ENCODE data around the gene FRMD7.
"Not testable (repeated sequence)": the region's sequence is repeated elsewhere in the genome, so short reads cannot be mapped to it uniquely, and the experiment has no call there.

FRMD7 gene

GRCh38 chrX:132094164-132094563, 33.7 kb downstream of the FRMD7 start:
- DNase-seq (ENCODE audit: low read depth in 1 of 2, low spot score in 1 of 2) = no peak

GRCh38 chrX:132093239-132093860, 34.5 kb downstream of the FRMD7 start:
- DNase-seq (ENCODE audit: low read depth in 1 of 2, low spot score in 1 of 2) = no peak

GRCh38 chrX:132092439-132093065, 35.3 kb downstream of the FRMD7 start:
- DNase-seq (ENCODE audit: low read depth in 1 of 2, low spot score in 1 of 2) = peak; percentile 5 to 16

- no peak for DNase-seq (ENCODE audit: low read depth in 1 of 2, low spot score in 1 of 2)
Measured at GRCh38 chrX:132090403-132091159, 37.2 kb downstream of the FRMD7 start.

- DNase-seq (ENCODE audit: low read depth in 1 of 2, low spot score in 1 of 2) = no peak
Measured at GRCh38 chrX:132088864-132089263, 39.0 kb downstream of the FRMD7 start.

GRCh38 chrX:132086672-132087071, 41.1 kb downstream of the FRMD7 start:
- DNase-seq (ENCODE audit: low read depth in 1 of 2, low spot score in 1 of 2) = no peak

- DNase-seq (ENCODE audit: low read depth in 1 of 2, low spot score in 1 of 2) = no peak
Measured at GRCh38 chrX:132085786-132086185, 42.0 kb downstream of the FRMD7 start.

GRCh38 chrX:132077912-132078311, 49.9 kb downstream of the FRMD7 start:
- no peak for DNase-seq (ENCODE audit: low read depth in 1 of 2, low spot score in 1 of 2)

- no peak for DNase-seq (ENCODE audit: low read depth in 1 of 2, low spot score in 1 of 2)
Measured at GRCh38 chrX:132077414-132077813, 50.4 kb downstream of the FRMD7 start.

GRCh38 chrX:132071254-132071653, 56.6 kb downstream of the FRMD7 start:
- DNase-seq (ENCODE audit: low read depth in 1 of 2, low spot score in 1 of 2) = no peak

- no peak for DNase-seq (ENCODE audit: low read depth in 1 of 2, low spot score in 1 of 2)
Measured at GRCh38 chrX:132068405-132068804, 59.4 kb downstream of the FRMD7 start.

GRCh38 chrX:132063862-132064261, 64.0 kb downstream of the FRMD7 start:
- no peak for DNase-seq (ENCODE audit: low read depth in 1 of 2, low spot score in 1 of 2)

- DNase-seq (ENCODE audit: low read depth in 1 of 2, low spot score in 1 of 2) = no peak
Measured at GRCh38 chrX:132063334-132063733, 64.5 kb downstream of the FRMD7 start.

GRCh38 chrX:132059973-132060540, 67.8 kb downstream of the FRMD7 start:
- no peak for DNase-seq (ENCODE audit: low read depth in 1 of 2, low spot score in 1 of 2)

GRCh38 chrX:132058975-132059374, 68.8 kb downstream of the FRMD7 start:
- no peak for DNase-seq (ENCODE audit: low read depth in 1 of 2, low spot score in 1 of 2)

- DNase-seq (ENCODE audit: low read depth in 1 of 2, low spot score in 1 of 2) = no peak
Measured at GRCh38 chrX:132058050-132058449, 69.8 kb downstream of the FRMD7 start.

GRCh38 chrX:132051778-132052177, 76.0 kb downstream of the FRMD7 start:
- not testable (repeated sequence) for DNase-seq (ENCODE audit: low read depth in 1 of 2, low spot score in 1 of 2)

- DNase-seq (ENCODE audit: low read depth in 1 of 2, low spot score in 1 of 2) = no peak
Measured at GRCh38 chrX:132046533-132046932, 81.3 kb downstream of the FRMD7 start.

- DNase-seq (ENCODE audit: low read depth in 1 of 2, low spot score in 1 of 2) = no peak
Measured at GRCh38 chrX:132045456-132045855, 82.4 kb downstream of the FRMD7 start.

- DNase-seq (ENCODE audit: low read depth in 1 of 2, low spot score in 1 of 2) = no peak
Measured at GRCh38 chrX:132044953-132045352, 82.9 kb downstream of the FRMD7 start.

- no peak for DNase-seq (ENCODE audit: low read depth in 1 of 2, low spot score in 1 of 2)
Measured at GRCh38 chrX:132043977-132044376, 83.8 kb downstream of the FRMD7 start.

- DNase-seq (ENCODE audit: low read depth in 1 of 2, low spot score in 1 of 2) = no peak
Measured at GRCh38 chrX:132041015-132041414, 86.8 kb downstream of the FRMD7 start.
